NT2/D1 (cell line): ENCODE measurements around the gene TAF11L12.
"Not testable (repeated sequence)": the region's sequence is repeated elsewhere in the genome, so short reads cannot be mapped to it uniquely, and the experiment has no call there.

ENCODE experiments used
- DNase-seq: peaks from one replicate; pipeline ENCODE4 v3.0.0-alpha.2; 2011; ENCODE audit warnings: low read depth, low spot score
- H3K27me3 ChIP-seq: 2 replicates; pipeline ENCODE4 v1.6.0; 2011; ENCODE audit warnings: mild to moderate bottlenecking; ENCODE audit not compliant: insufficient read length, insufficient read depth
- H3K36me3 ChIP-seq: 2 replicates; pipeline ENCODE4 v1.6.1; 2011; ENCODE audit warnings: mild to moderate bottlenecking, low read length, mixed read lengths; ENCODE audit not compliant: insufficient read depth, insufficient read length
- H3K4me1 ChIP-seq: 2 replicates; pipeline ENCODE4 v1.5.1; 2011; ENCODE audit not compliant: insufficient read depth, insufficient read length
- H3K4me3 ChIP-seq: 2 replicates; pipeline ENCODE4 v1.5.1; 2011; ENCODE audit warnings: low read depth; ENCODE audit not compliant: insufficient read length
- H3K9ac ChIP-seq: 2 replicates; pipeline ENCODE4 v1.6.0; 2011; ENCODE audit warnings: low read depth; ENCODE audit not compliant: insufficient read length
- H3K9me3 ChIP-seq: 2 replicates; pipeline ENCODE4 v1.5.1; 2011; ENCODE audit warnings: mild to moderate bottlenecking, low read length; ENCODE audit not compliant: insufficient read depth
- SUZ12 ChIP-seq: IDR thresholded peaks from 2 replicates; pipeline ENCODE4 v1.6.1; 2011; ENCODE audit not compliant: insufficient read length, insufficient read depth; ENCODE audit errors: extremely low read depth
- YY1 ChIP-seq: IDR thresholded peaks from 2 replicates; pipeline ENCODE4 v1.6.1; 2011; ENCODE audit not compliant: insufficient read length, insufficient read depth
- ZNF274 ChIP-seq: IDR thresholded peaks from 2 replicates; pipeline ENCODE4 v1.6.1; 2011; ENCODE audit warnings: mild to moderate bottlenecking, low read depth, low read length

The TAF11L12 gene

DNA sequence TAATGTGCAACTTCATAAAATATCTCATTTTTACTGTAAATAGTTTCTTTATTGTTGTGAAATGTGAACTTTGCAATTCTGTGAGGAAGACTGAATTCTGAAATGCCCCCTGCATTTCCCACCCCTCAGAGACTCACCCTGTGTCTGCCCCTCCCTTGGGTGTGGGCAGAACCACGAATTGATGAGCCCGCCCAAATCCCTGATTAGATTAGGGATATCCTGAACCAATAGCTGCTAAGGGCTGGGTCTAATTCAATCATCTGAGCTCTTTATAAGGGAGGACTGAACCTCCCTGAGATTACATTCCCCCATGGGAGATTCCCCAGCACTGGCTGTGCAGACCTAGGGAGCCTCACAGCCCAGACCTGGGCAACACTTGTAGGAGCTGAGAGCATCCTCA is at the start of gene TAF11L12:
Gene TAF11L12, plus strand, starts transcription at position 301 of the 400 bp plus-strand sequence.
- H3K9ac ChIP-seq, H3K9me3 ChIP-seq, DNase-seq, H3K4me3 ChIP-seq, H3K36me3 ChIP-seq, H3K27me3 ChIP-seq, H3K4me1 ChIP-seq: not testable (repeated sequence)

DNA sequence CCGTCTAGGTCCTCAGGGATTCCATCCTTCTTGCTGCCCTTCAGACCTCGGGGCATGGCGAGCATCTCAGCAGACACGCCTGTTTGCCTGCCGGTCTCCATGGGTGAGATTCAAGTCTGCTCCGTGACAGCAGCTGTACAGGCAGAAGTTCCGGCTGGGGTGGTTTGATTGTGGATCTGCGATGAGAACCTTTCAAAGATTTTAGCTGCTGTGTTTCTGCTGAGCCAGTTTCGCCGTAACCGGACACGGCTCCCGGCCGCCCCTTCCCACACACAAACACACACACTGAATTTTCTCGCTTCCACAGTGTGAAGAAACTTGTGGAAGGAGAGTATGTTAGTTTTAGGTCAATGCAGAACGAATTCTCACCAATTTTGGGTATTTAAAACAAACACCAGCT is 24.5 kb upstream of the TAF11L12 start, which contains the start of gene TAF11L7:
Gene TAF11L7, minus strand, starts transcription at position 101 of the 400 bp plus-strand sequence.
- H3K9ac ChIP-seq, H3K27me3 ChIP-seq, H3K9me3 ChIP-seq, H3K4me3 ChIP-seq, H3K36me3 ChIP-seq, DNase-seq, H3K4me1 ChIP-seq: not testable (repeated sequence)

DNA sequence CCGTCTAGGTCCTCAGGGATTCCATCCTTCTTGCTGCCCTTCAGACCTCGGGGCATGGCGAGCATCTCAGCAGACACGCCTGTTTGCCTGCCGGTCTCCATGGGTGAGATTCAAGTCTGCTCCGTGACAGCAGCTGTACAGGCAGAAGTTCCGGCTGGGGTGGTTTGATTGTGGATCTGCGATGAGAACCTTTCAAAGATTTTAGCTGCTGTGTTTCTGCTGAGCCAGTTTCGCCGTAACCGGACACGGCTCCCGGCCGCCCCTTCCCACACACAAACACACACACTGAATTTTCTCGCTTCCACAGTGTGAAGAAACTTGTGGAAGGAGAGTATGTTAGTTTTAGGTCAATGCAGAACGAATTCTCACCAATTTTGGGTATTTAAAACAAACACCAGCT is 19.3 kb upstream of the TAF11L12 start, which contains the start of gene TAF11L8:
Gene TAF11L8, minus strand, starts transcription at position 101 of the 400 bp plus-strand sequence.
- not testable (repeated sequence) for DNase-seq, H3K9ac ChIP-seq, H3K4me3 ChIP-seq, H3K9me3 ChIP-seq, H3K36me3 ChIP-seq, H3K4me1 ChIP-seq, H3K27me3 ChIP-seq

DNA sequence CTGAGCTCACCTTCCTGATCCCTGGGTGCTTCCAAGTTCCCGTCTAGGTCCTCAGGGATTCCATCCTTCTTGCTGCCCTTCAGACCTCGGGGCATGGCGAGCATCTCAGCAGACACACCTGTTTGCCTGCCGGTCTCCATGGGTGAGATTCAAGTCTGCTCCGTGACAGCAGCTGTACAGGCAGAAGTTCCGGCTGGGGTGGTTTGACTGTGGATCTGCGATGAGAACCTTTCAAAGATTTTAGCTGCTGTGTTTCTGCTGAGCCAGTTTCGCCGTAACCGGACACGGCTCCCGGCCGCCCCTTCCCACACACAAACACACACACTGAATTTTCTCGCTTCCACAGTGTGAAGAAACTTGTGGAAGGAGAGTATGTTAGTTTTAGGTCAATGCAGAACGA is 15.9 kb upstream of the TAF11L12 start, which contains the start of gene TAF11L9:
Gene TAF11L9, minus strand, starts transcription at position 140 of the 400 bp plus-strand sequence.
- H3K9me3 ChIP-seq, H3K4me3 ChIP-seq, H3K36me3 ChIP-seq, DNase-seq, H3K27me3 ChIP-seq, H3K9ac ChIP-seq, H3K4me1 ChIP-seq: not testable (repeated sequence)

DNA sequence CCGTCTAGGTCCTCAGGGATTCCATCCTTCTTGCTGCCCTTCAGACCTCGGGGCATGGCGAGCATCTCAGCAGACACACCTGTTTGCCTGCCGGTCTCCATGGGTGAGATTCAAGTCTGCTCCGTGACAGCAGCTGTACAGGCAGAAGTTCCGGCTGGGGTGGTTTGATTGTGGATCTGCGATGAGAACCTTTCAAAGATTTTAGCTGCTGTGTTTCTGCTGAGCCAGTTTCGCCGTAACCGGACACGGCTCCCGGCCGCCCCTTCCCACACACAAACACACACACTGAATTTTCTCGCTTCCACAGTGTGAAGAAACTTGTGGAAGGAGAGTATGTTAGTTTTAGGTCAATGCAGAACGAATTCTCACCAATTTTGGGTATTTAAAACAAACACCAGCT is 12.5 kb upstream of the TAF11L12 start, which contains the start of gene TAF11L10:
Gene TAF11L10, minus strand, starts transcription at position 101 of the 400 bp plus-strand sequence.
- H3K27me3 ChIP-seq, DNase-seq, H3K9me3 ChIP-seq, H3K4me3 ChIP-seq, H3K4me1 ChIP-seq, H3K36me3 ChIP-seq, H3K9ac ChIP-seq: not testable (repeated sequence)

DNA sequence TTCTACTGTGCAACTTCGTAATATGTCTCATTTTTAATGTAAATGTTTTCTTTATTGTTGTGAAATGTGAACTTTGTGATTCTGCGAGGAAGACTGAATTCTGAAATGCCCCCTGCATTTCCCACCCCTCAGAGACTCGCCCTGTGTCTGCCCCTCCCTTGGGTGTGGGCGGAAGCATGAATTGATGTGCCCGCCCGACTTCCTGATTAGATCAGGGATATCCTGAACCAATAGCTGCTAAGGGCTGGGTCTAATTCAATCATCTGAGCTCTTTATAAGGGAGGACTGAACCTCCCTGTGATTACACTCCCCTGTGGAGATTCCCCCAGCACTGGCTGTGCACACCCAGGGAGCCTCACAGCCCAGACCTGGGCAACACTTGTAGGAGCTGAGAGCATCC is 6.3 kb upstream of the TAF11L12 start, which contains the start of gene TAF11L11:
Gene TAF11L11, plus strand, starts transcription at position 304 of the 400 bp plus-strand sequence.
- not testable (repeated sequence) for H3K9ac ChIP-seq, H3K36me3 ChIP-seq, H3K9me3 ChIP-seq, H3K4me1 ChIP-seq, DNase-seq, H3K27me3 ChIP-seq, H3K4me3 ChIP-seq

DNA sequence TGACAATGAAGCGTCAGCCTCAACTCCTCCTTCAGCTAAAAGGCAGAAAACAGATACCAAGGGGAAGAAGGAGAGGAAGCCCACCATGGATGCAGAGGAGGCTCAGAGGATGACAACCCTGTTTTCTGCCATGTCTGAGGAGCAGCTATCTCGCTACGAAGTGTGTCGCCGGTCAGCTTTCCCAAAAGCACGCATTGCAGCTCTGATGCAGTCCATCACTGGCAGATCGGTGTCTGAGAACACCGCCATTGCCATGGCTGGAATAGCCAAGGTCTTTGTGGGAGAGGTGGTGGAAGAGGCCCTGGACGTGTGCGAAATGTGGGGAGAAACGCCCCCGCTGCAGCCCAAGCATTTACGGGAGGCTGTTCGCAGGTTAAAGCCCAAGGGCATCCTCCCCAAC is 5.2 kb upstream of the TAF11L12 start:
- TF ChIP-seq ZNF274 (no peak), SUZ12 (no peak), YY1 (no peak)

DNA sequence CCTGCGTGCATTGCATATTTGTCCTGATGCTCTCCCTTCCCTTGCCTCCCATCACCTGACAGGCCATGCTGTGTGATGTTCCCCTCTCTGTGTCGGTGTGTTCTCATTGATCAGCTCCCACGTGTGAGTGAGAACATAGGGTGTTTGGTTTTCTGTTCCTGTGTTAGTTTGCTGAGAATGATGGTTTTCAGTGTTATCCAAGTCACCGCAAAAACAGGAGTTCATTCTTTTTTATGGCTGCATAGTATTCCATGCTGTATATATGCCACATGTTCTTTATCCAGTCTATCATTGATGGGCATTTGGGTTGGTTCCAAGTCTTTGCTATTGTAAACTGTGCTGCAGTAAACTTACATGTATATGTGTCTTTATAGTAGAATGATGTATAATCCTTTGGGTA is 2.7 kb upstream of the TAF11L12 start:
- H3K9ac ChIP-seq, H3K4me1 ChIP-seq, H3K4me3 ChIP-seq, H3K36me3 ChIP-seq, H3K9me3 ChIP-seq, DNase-seq, H3K27me3 ChIP-seq: not testable (repeated sequence)

More for the DNA sequence above, 5.2 kb upstream of the TAF11L12 start:
- no peaks in the 10 kb centered on the region for H3K36me3 ChIP-seq
- no peak overlapping the region for H3K4me3 ChIP-seq
- H3K4me1 ChIP-seq: no peaks in the 10 kb centered on the region
- H3K9ac ChIP-seq: no peak overlapping the region
- no peaks in the 10 kb centered on the region for H3K9me3 ChIP-seq
- no peak for DNase-seq
- H3K27me3 ChIP-seq: no peaks in the 10 kb centered on the region
